Natural killer cell (primary cell): ENCODE measurements around the gene PRSS23. TPM values are rescaled to one million over a fixed set of nuclear protein-coding genes. Genes with fewer than 3 reads are reported as not detected.
"Not testable (repeated sequence)": the region's sequence is repeated elsewhere in the genome, so short reads cannot be mapped to it uniquely, and the experiment has no call there.

Experiments
- ATAC-seq, 3 donors: fragments of 150-1000 bp in 2 of 3; fragments of 200-7000 bp in 1 of 3; cut with Tn5 transposase; 1 replicate in 1 of 3; 2 replicates in 2 of 3; pipeline ENCODE4 v1.10.0; 2021; ENCODE audit warnings: mild to moderate bottlenecking in 2 of 3, moderate library complexity in 2 of 3
- DNase-seq, 2 donors: peaks; one replicate each; pipeline versions ENCODE4 v3.0.0 to v3.0.0-alpha.2; 2013 to 2021; ENCODE audit warnings: mixed read lengths in 1 of 2
- H3K27ac ChIP-seq: one replicate; pipeline ENCODE4 v1.5.1; 2013; ENCODE audit warnings: mild to moderate bottlenecking, low read length
- H3K27me3 ChIP-seq: one replicate; pipeline ENCODE4 v1.6.1; 2013; ENCODE audit warnings: low read length; ENCODE audit not compliant: control insufficient read depth, insufficient read depth
- H3K36me3 ChIP-seq: one replicate; pipeline ENCODE4 v1.6.1; 2013; ENCODE audit warnings: low read length; ENCODE audit not compliant: control insufficient read depth, insufficient read depth
- H3K4me1 ChIP-seq: one replicate; pipeline ENCODE4 v1.6.1; 2013; ENCODE audit warnings: low read length; ENCODE audit not compliant: control insufficient read depth, insufficient read depth
- H3K4me3 ChIP-seq: one replicate; pipeline ENCODE4 v1.5.1; 2013; ENCODE audit warnings: low read length
- H3K9me3 ChIP-seq: one replicate; pipeline ENCODE4 v1.6.1; 2013; ENCODE audit warnings: low read length; ENCODE audit not compliant: control insufficient read depth, insufficient read depth
- H3K27ac Mint-ChIP-seq, 2 donors: one replicate each; pipeline ENCODE4 v1.8.0; 2022; ENCODE audit warnings: mild to moderate bottlenecking in 2 of 2, mixed read lengths in 2 of 2, moderate library complexity in 1 of 2
- H3K27me3 Mint-ChIP-seq, 2 donors: one replicate each; pipeline ENCODE4 v1.8.0; 2022; ENCODE audit warnings: low read depth in 2 of 2, mixed read lengths in 2 of 2
- H3K36me3 Mint-ChIP-seq: one replicate; pipeline ENCODE4 v1.8.0; 2022; ENCODE audit warnings: mixed read lengths
- H3K4me1 Mint-ChIP-seq, 2 donors: one replicate each; pipeline ENCODE4 v1.8.0; 2022; ENCODE audit warnings: mixed read lengths in 2 of 2
- H3K4me3 Mint-ChIP-seq: one replicate; pipeline ENCODE4 v1.8.0; 2022; ENCODE audit warnings: mild to moderate bottlenecking, moderate library complexity, mixed read lengths
- H3K9me3 Mint-ChIP-seq, 2 donors: one replicate each; pipeline ENCODE4 v1.8.0; 2022; ENCODE audit warnings: mixed read lengths in 2 of 2
- CTCF ChIP-seq: fragments of 200-600 bp; IDR thresholded peaks from one replicate; pipeline ENCODE4 v1.8.0; 2022; ENCODE audit warnings: antibody characterized with exemption
- whole genome bisulfite sequencing: methylation state at CpG from one replicate; pipeline ENCODE4 v1.1.7; 2013; ENCODE audit warnings: missing lambda C conversion rate; ENCODE audit not compliant: insufficient coverage; 5-methylcytosine and 5-hydroxymethylcytosine counted together
- intact Hi-C: fragments of 100-400 bp; cut with micrococcal nuclease; formaldehyde crosslinking; loops from one replicate; pipeline ENCODE4 v1.14.2; 2022
- total RNA-seq, 4 donors: library from RNA; stranded (reverse); fragments of 120-200 nt in 1 of 4; gene quantifications; one replicate each; pipeline versions ENCODE4 v1.2.3 to v1.2.4, GENCODE V29; 2013 to 2022

The PRSS23 gene
- total RNA-seq, 3 donors from 2014 or later (not counting 1 experiment from before 2014, with no cell fraction given), result 79.3 to 96.5 (median 84.3) TPM

GRCh38 chr11:86765878-86766277 is 34.5 kb upstream of the PRSS23 start:
- no peaks in the 10 kb centered on the region for H3K9me3 ChIP-seq
- ATAC-seq, result no peak
- no peak overlapping the region for H3K27ac Mint-ChIP-seq
- no peaks in the 10 kb centered on the region for H3K9me3 Mint-ChIP-seq
- peaks cover 5 to 24% of the 10 kb centered on the region in 2 donors for H3K27me3 Mint-ChIP-seq
- intact Hi-C loops, result no loop called here
- no peaks in the 10 kb centered on the region for H3K36me3 Mint-ChIP-seq
- H3K4me1 Mint-ChIP-seq, result no peaks in the 10 kb centered on the region
- H3K36me3 ChIP-seq, result no peaks in the 10 kb centered on the region
- H3K4me1 ChIP-seq, result no peaks in the 10 kb centered on the region
- no peak overlapping the region for H3K27ac ChIP-seq
- no peak overlapping the region for H3K4me3 ChIP-seq
- no peaks in the 10 kb centered on the region for H3K27me3 ChIP-seq
- DNase-seq, result no peak
- no peak for TF ChIP-seq CTCF
- 93% methylated on average over 2 of the region's 2 CpGs for WGBS
- no peak overlapping the region for H3K4me3 Mint-ChIP-seq

- intact Hi-C loops, result no loop called here
- Mint-ChIP-seq H3K27ac (no peak overlapping the region), H3K27me3 (peaks cover 5 to 18% of the 10 kb centered on the region in 2 donors), H3K36me3 (no peaks in the 10 kb centered on the region), H3K9me3 (no peaks in the 10 kb centered on the region), H3K4me3 (no peak overlapping the region), H3K4me1 (no peaks in the 10 kb centered on the region)
- TF ChIP-seq CTCF, result no peak
- Histone ChIP-seq H3K36me3 (no peaks in the 10 kb centered on the region), H3K27me3 (no peaks in the 10 kb centered on the region), H3K4me1 (no peaks in the 10 kb centered on the region), H3K27ac (no peak overlapping the region), H3K9me3 (no peaks in the 10 kb centered on the region), H3K4me3 (no peak overlapping the region)
- ATAC-seq, result no peak
- no peak for DNase-seq
- 62% methylated on average over 2 of the region's 2 CpGs for WGBS
Observed at GRCh38 chr11:86769219-86769618, 31.1 kb upstream of the PRSS23 start.

- H3K4me1 Mint-ChIP-seq, H3K27me3 Mint-ChIP-seq, H3K36me3 ChIP-seq, H3K4me3 ChIP-seq, H3K9me3 ChIP-seq, H3K9me3 Mint-ChIP-seq, H3K36me3 Mint-ChIP-seq, H3K4me3 Mint-ChIP-seq, H3K27me3 ChIP-seq, H3K27ac ChIP-seq, H3K27ac Mint-ChIP-seq, H3K4me1 ChIP-seq, intact Hi-C loops, DNase-seq, ATAC-seq: not testable (repeated sequence)
- WGBS, result 96% methylated on average over 32 of the region's 34 CpGs
Observed at GRCh38 chr11:86770473-86771027, 29.8 kb upstream of the PRSS23 start.

- no peaks in the 10 kb centered on the region for H3K4me1 Mint-ChIP-seq
- H3K9me3 ChIP-seq, result no peaks in the 10 kb centered on the region
- H3K4me1 ChIP-seq, result no peaks in the 10 kb centered on the region
- H3K4me3 Mint-ChIP-seq, result no peak overlapping the region
- no peak overlapping the region for H3K27ac ChIP-seq
- H3K36me3 Mint-ChIP-seq, result no peaks in the 10 kb centered on the region
- intact Hi-C loops, result no loop called here
- H3K27ac Mint-ChIP-seq, result no peak overlapping the region
- no peak for ATAC-seq
- WGBS, result 93% methylated on average over 2 of the region's 2 CpGs
- H3K9me3 Mint-ChIP-seq, result no peaks in the 10 kb centered on the region
- no peak for TF ChIP-seq CTCF
- H3K27me3 ChIP-seq, result no peaks in the 10 kb centered on the region
- no peaks in the 10 kb centered on the region for H3K36me3 ChIP-seq
- H3K27me3 Mint-ChIP-seq, result peaks cover 7 to 17% of the 10 kb centered on the region in 2 donors
- no peak for DNase-seq
- no peak overlapping the region for H3K4me3 ChIP-seq
Observed at GRCh38 chr11:86772999-86773398, 27.3 kb upstream of the PRSS23 start.
